NT2/D1 (cell line): Measurements from ENCODE around the gene CATSPER3.

Source experiments
- SUZ12 ChIP-seq: IDR thresholded peaks from 2 replicates; pipeline ENCODE4 v1.6.1; 2011; ENCODE audit not compliant: insufficient read length, insufficient read depth; ENCODE audit errors: extremely low read depth
- YY1 ChIP-seq: IDR thresholded peaks from 2 replicates; pipeline ENCODE4 v1.6.1; 2011; ENCODE audit not compliant: insufficient read length, insufficient read depth
- ZNF274 ChIP-seq: IDR thresholded peaks from 2 replicates; pipeline ENCODE4 v1.6.1; 2011; ENCODE audit warnings: mild to moderate bottlenecking, low read depth, low read length

DNA sequence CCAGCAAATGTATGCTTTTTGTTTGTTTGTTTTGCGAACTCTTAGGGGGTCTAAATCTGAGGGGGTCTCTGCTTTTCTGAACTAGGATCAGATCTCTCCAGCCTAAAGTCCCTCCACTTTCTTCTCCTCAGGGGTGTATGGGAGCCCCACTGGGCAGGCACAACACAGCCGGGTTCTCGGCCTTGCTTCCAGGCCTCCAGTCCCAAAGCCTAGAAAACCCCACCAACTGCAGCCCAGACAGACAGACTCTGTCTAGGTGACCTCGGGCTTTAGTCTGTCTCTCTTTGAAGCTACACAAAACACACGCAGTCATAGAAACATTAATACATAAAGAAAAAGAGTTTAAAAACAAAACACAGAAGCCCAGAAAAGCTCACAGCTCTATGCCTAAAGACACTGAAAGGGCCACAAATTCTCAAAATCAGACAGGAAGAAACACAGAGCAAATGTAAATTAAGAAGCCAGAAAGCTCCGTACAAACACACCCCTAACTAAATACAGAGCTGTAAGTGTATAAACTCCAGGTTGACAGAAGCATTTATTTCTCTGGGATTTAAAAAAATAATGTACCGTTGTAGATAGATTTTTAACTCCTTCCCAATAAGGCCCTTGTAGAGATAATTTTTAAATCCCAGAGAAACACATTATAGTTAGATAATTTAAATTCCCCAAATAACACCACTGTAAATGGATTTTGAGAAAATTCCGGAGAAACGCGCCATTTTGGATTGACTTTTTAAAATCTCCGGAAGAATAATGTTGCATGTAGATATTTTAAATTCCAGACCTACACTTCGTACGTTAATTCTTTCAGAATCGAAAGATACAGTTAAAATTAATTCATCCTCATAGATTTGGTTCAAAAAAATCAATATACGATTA, 64.3 kb downstream of the CATSPER3 start:
- TF ChIP-seq ZNF274 (no peak), YY1 (no peak), SUZ12 (no peak)
